Stomach smooth muscle (tissue), 2 donors: Measurements from ENCODE around the gene NR5A2.
A peak's percentile ranks its signal among the peaks of the same experiment; 100 is the strongest.

Experiments
- H3K27ac ChIP-seq: one replicate; pipeline ENCODE4 v1.7.0; 2013; ENCODE audit warnings: mild to moderate bottlenecking, low read length, inconsistent platforms
- H3K27me3 ChIP-seq, 2 donors: one replicate each; pipeline ENCODE4 v1.7.0; 2013; ENCODE audit warnings: low read length in 2 of 2; ENCODE audit not compliant: insufficient read depth in 2 of 2, control insufficient read depth in 1 of 2
- H3K36me3 ChIP-seq, 2 donors: one replicate each; pipeline ENCODE4 v1.7.0; 2013; ENCODE audit warnings: low read length in 2 of 2; ENCODE audit not compliant: control insufficient read depth in 2 of 2, insufficient read depth in 2 of 2
- H3K4me1 ChIP-seq: one replicate; pipeline ENCODE4 v1.7.0; 2013; ENCODE audit warnings: low read length; ENCODE audit not compliant: control insufficient read depth, insufficient read depth
- H3K4me3 ChIP-seq, 2 donors: one replicate each; pipeline ENCODE4 v1.7.0; 2013; ENCODE audit warnings: low read length in 2 of 2
- H3K9ac ChIP-seq, 2 donors: one replicate each; pipeline ENCODE4 v1.7.0; 2013; ENCODE audit warnings: low read length in 2 of 2, mild to moderate bottlenecking in 1 of 2
- H3K9me3 ChIP-seq, 2 donors: one replicate each; pipeline ENCODE4 v1.7.0; 2013; ENCODE audit warnings: low read length in 2 of 2; ENCODE audit not compliant: control insufficient read depth in 2 of 2
- donor health status: healthy.
- donor health status: Pancreatic carcinoma.

NR5A2 gene

DNA sequence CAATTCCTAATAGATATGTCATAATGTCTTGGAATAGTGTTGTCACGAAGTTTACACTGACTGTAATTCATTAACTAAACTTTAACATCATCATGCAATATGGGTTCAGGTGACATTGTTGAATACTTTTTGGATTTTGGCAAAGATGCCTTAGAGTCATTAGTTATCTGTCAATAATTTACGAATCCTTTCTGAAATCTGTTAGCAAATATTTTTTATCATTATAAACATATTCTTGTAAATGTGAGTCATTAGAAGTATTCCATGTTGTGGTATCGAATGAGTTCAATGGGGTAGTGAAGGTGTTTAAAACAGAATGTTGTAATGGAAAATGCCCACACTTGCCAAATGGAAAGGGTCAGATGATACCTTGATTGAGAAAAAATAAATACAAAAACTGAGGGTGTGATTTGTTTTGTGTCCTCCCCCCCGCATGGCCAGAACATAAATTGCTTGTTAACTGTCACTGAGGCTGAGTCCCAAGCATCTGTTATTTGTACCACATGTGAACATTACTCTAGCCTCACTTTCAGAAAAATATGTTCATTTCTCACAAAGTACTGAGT, 5.2 kb upstream of the NR5A2 start:
- no peak overlapping the region for H3K4me3 ChIP-seq
- H3K9me3 ChIP-seq: no peaks in the 10 kb centered on the region
- H3K4me1 ChIP-seq: no peaks in the 10 kb centered on the region
- no peaks in the 10 kb centered on the region for H3K27me3 ChIP-seq
- H3K27ac ChIP-seq: no peak overlapping the region
- no peak overlapping the region for H3K9ac ChIP-seq
- H3K36me3 ChIP-seq: no peaks in the 10 kb centered on the region

DNA sequence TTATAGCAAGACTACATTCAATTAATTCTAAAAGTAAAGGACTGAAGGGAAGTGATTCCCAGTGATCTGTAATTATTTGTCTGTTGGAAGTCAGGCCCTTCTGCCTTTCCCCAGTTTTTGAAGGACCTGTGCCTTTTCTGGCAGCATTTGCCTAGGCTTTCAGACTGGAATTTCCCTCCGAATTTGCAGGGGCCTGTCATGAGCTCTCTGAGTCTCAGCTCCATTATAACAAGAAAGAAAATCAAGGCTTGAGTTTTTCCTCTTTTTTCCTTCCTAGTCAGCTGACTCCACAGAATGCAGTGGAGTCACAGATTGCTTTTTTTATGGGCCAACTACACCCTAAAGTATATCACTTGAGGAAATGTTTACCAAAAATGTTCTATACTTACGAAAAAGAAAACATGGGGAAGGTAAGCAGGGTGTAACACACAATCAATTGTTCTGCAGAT, 1.1 kb downstream of the NR5A2 start:
- no peak overlapping the region for H3K27ac ChIP-seq
- peaks cover 33 to 38% of the 10 kb centered on the region in 2 donors for H3K27me3 ChIP-seq
- no peaks in the 10 kb centered on the region for H3K36me3 ChIP-seq
- H3K9me3 ChIP-seq: no peaks in the 10 kb centered on the region
- peak overlapping the region; percentile 53 to 67 for H3K4me3 ChIP-seq
- H3K4me1 ChIP-seq: peaks cover 6% of the 10 kb centered on the region
- H3K9ac ChIP-seq: no peak overlapping the region

DNA sequence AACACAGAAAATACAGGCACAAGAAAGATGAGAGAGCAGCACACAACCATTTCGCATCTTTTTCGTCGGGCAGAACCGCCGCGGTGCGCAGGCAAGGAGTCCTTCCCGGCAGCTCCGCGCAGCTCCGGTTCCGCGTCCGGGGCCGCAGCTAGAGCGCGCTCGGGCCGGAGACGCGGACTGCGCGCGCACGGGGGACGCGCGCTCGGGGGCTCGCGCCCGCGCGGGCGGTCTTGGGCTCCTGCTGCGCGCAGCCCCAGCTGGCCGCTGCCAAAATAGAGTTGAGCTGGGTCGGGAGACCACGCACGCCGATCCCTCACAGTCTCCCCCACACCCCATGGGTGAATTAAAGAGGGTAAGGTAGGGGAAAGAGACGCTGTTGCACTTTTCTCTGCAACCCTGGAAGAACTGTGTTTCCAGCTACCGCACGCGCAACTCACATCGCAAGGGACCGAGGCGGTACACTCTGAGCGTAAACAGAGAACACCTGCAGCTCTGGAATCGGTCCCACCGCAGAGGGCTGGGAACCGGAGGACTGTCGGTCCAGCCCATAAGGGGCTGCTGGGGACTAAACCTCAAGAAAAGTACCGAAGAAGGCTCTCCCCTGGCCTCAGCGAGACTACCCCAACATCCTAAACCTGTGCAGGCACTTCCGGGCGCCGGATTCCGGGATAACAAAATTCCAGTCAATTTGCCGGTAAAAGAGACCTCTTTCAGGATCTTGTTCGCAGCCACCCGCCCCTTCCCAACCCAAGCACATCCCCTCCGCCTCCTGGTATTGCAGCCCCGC, 1.7 kb downstream of the NR5A2 start:
- peaks cover 6% of the 10 kb centered on the region for H3K4me1 ChIP-seq
- H3K36me3 ChIP-seq: no peaks in the 10 kb centered on the region
- H3K9me3 ChIP-seq: no peaks in the 10 kb centered on the region
- H3K9ac ChIP-seq: peak overlapping the region in 1 of 2 donors; percentile 29
- peak overlapping the region; percentile 53 to 67 for H3K4me3 ChIP-seq
- peaks cover 39 to 44% of the 10 kb centered on the region in 2 donors for H3K27me3 ChIP-seq
- no peak overlapping the region for H3K27ac ChIP-seq

DNA sequence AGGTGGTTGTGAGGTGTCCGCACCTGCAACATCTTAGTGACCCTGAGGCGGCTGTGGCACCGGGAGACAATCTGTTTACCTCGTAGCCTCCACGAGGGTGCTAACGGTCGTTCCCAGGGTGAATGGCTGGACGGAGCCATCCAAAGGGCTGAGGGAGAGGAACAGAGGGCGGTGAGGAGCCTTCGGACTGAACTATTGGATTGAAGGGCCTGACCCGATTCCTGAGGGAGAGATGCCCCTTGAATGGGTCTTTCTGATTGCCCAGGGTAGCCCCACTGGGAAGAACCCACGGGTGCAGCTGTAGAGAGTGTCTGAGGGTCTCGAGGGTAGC, 2.3 kb downstream of the NR5A2 start:
- H3K4me3 ChIP-seq: peak overlapping the region in 1 of 2 donors; percentile 15
- peaks cover 40 to 46% of the 10 kb centered on the region in 2 donors for H3K27me3 ChIP-seq
- no peak overlapping the region for H3K9ac ChIP-seq
- no peak overlapping the region for H3K27ac ChIP-seq
- H3K4me1 ChIP-seq: peaks cover 7% of the 10 kb centered on the region
- no peaks in the 10 kb centered on the region for H3K36me3 ChIP-seq
- H3K9me3 ChIP-seq: no peaks in the 10 kb centered on the region

DNA sequence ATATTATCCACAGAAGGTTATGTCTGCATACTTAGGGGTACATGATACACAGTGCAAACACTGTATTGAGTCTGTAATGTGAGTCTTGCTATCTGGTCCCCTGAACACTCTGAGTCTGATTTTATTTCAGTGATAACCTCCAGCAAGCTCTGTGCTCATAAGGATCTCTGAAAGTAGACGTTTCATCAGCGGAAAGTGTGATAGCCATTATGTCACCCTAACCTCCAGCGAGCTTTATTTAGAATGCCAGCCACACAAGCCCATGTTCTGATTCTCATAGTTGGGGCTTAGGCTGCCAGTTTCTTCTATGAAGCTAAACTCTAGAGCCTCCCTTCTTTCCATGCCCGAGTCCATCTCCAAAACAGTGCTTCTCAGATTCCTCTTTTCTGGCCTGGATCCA, 3.3 kb downstream of the NR5A2 start:
- H3K9ac ChIP-seq: no peak overlapping the region
- peaks cover 13% of the 10 kb centered on the region for H3K4me1 ChIP-seq
- no peaks in the 10 kb centered on the region for H3K36me3 ChIP-seq
- H3K9me3 ChIP-seq: no peaks in the 10 kb centered on the region
- H3K4me3 ChIP-seq: no peak overlapping the region
- no peak overlapping the region for H3K27ac ChIP-seq
- H3K27me3 ChIP-seq: peaks cover 49 to 56% of the 10 kb centered on the region in 2 donors

DNA sequence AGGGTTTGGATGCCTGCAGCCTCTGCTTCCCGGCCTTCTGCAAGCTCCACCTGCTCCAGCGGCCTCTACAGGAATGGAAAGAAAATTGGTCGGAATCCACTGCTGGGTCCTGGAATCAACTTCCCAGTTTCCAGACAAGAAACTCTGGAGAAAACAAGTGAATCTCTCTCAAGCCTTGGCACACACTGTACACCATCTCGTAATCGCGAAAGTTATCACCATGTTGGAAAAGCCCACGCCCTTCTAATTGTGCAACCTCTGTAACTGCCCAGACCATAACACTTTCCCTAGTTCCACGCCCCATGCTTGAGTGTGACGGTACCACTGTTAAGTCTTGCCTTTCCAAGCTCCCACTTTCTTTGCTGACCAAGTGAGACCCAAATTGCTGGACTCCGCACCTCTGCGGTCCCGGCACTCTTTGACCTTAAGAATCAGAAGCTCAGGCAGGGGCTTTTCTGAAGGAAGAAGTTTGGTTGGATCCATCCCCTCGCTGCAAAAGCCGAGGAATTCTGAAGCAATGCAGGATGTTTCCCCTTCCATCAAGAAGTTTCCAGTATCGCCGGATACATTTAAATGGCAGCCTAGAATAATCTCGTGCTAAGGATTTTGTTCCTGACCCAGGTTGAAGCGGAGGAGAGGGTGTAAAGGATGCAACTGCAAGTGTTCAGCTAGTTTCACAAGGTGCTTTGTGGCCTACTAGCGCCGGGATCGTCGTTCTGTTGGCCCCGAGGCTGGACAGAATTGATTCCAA, 6.2 kb downstream of the NR5A2 start:
- no peaks in the 10 kb centered on the region for H3K9me3 ChIP-seq

DNA sequence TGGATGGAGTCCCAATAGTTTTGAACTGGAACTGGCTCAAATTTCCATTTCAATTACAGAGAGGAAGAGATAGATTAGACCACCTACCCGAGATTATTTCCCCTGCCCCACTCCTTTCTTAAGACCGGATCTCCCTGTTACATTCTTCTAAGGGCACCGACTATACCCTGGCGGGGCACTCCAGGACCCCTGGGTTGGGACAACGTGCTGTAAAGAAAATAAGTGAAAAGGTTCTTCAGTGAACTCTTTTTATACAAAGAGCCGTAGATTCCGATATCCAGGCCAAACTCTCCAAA, 6.7 kb downstream of the NR5A2 start:
- no peak overlapping the region for H3K9ac ChIP-seq
- H3K27ac ChIP-seq: no peak overlapping the region
- peaks cover 68 to 82% of the 10 kb centered on the region in 2 donors for H3K27me3 ChIP-seq
- peaks cover 13% of the 10 kb centered on the region for H3K4me1 ChIP-seq
- no peaks in the 10 kb centered on the region for H3K9me3 ChIP-seq
- no peak overlapping the region for H3K4me3 ChIP-seq
- H3K36me3 ChIP-seq: no peaks in the 10 kb centered on the region

More for the DNA sequence above, 6.2 kb downstream of the NR5A2 start:
- Histone ChIP-seq H3K27me3 (peaks cover 69 to 82% of the 10 kb centered on the region in 2 donors), H3K36me3 (no peaks in the 10 kb centered on the region), H3K4me1 (peaks cover 13% of the 10 kb centered on the region), H3K27ac (no peak overlapping the region), H3K4me3 (no peak overlapping the region), H3K9ac (no peak overlapping the region)

DNA sequence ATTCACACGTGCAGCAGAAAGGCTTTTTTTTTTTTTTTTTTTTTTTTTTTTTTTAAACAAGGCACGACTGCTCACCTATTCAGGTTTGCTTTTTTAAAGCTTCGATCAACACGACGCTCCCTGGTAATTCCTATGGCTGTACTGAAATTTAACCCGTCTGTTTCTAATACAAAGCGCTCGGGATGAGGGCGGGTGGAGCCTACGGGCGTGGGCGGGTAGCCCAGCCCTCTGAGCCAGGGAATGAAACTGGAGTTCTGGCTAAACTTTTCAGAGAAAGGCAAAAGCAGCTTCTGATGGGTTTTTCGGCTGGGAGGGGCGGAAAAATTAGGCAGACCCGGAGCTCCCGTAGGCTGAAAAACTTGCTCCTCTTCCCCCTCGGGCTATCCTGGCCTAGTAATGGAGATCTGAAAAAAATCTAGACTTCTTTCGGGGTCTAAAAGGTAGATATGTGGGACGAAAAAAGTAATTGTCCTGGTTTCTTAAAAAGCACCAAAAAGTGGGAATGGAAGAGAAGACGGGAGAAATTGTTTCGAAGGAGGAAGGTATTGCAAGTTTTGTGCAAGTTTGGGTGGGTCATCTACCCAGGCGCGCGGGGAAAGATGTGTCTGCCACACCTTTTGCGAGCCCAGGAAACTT, 7.4 kb downstream of the NR5A2 start:
- Histone ChIP-seq H3K9me3 (no peaks in the 10 kb centered on the region), H3K4me1 (peaks cover 18% of the 10 kb centered on the region), H3K27me3 (peaks cover 63 to 82% of the 10 kb centered on the region in 2 donors), H3K9ac (no peak overlapping the region), H3K36me3 (no peaks in the 10 kb centered on the region), H3K4me3 (peak overlapping the region in 1 of 2 donors; percentile 22), H3K27ac (no peak overlapping the region)

DNA sequence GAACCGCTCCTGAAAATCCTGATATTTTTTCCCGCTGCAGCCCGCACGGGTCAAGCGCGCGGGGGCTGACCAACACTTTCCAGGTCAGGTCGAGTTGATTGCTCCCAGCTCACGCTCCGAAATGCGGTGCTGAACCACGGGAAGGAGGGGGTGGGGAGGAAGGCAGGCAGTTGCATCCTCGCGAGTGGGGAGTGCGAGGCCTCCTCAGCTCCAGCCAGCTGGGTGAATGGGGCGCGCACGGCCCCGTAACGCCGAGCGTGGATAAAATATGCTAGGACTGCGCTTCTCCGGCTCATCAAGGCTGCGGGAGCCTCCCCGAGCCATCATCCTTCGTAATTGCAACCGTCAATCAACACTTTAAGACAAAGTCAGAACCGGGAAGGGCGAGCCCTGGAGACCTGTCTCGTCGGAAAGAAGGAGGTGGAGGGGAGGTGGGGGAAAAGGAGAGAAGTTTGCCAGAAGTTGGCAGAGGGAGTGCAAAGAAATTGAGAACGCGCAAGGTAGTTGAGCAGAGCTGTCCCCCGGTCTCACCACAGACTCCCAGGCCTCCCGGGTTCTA, 8.0 kb downstream of the NR5A2 start:
- peak overlapping the region in 1 of 2 donors; percentile 22 for H3K4me3 ChIP-seq
- H3K27me3 ChIP-seq: peaks cover 67 to 85% of the 10 kb centered on the region in 2 donors

DNA sequence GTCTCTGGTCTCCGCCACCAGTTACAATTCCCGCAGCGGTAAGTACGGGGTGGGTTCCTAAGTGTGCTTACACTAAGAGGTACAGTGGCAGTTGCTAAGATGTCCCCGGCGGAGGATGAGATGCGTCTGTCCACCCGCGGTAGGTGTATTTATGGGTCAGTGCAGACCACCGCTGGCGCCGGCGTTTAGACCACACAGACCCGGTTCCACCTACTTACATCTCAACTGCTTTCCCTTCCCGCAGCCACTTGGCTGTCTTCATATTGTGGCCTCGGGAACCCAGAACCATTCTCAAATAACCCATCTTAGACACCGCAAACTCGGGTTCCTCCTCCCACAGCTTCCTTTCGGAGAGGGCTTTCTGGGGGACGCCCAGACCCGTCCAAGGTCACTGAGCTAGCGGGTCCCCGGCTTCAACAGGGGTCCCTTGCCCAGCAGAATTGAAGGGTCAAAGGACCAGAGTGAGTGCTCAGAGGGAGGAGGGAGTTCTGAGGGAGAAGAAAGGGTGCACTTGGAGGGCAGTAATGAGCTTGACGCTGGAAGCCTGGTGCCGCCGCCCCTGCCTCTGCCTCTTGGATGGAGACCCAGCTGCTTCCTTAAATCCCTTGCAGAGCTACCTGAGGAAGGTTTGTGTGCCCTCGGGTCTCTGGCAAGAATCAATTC, 8.6 kb downstream of the NR5A2 start:
- no peak overlapping the region for H3K4me3 ChIP-seq
- peaks cover 68 to 86% of the 10 kb centered on the region in 2 donors for H3K27me3 ChIP-seq
- peaks cover 22% of the 10 kb centered on the region for H3K4me1 ChIP-seq

More for the DNA sequence above, 8.0 kb downstream of the NR5A2 start:
- H3K9ac ChIP-seq: no peak overlapping the region
- H3K27ac ChIP-seq: no peak overlapping the region
- H3K9me3 ChIP-seq: no peaks in the 10 kb centered on the region
- no peaks in the 10 kb centered on the region for H3K36me3 ChIP-seq
- H3K4me1 ChIP-seq: peaks cover 22% of the 10 kb centered on the region

More for the DNA sequence above, 8.6 kb downstream of the NR5A2 start:
- Histone ChIP-seq H3K9me3 (no peaks in the 10 kb centered on the region), H3K27ac (no peak overlapping the region), H3K9ac (no peak overlapping the region), H3K36me3 (no peaks in the 10 kb centered on the region)
